Measurements from ENCODE around the gene HAVCR1. TPM values are rescaled to one million over a fixed set of nuclear protein-coding genes. Genes with fewer than 3 reads are reported as not detected.
A peak's percentile ranks its signal among the peaks of the same experiment; 100 is the strongest.
"Not testable (repeated sequence)": the region's sequence is repeated elsewhere in the genome, so short reads cannot be mapped to it uniquely, and the experiment has no call there.

The HAVCR1 gene
- polyA plus RNA-seq, 2 of the 4 experiments (the other 2 are of a cell fraction): 94.7 to 103 TPM

DNA sequence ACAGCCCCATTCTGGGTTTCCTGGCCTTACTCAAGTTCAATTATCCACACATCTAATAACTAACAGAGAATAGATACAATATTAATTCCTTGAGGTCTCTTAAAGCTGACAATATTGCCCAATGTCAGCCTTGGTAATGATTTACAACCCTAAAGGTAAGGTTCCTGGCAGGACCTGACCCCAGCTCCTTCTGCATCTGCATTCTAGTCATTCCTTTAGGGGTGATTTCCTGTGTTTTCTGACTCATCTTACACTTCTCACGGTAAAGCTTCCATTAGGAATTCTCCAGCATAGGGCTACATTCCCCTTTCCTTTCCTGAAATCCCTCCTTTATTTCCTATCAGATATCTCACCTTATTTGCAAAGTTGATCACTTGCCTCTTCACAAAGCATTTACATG is 9.3 kb downstream of the HAVCR1 start (continued):
- TF ChIP-seq CEBPB (IDR thresholded peaks at IDR 0.05) (peak; percentile 93 to 98), EP300 (IDR thresholded peaks at IDR 0.05) (peak; percentile 86 to 95; a peak in 4 of 5 replicates), JUN (IDR thresholded peaks at IDR 0.05) (peak; percentile 84 to 94; a peak in 4 of 5 replicates), MAX (IDR thresholded peaks at IDR 0.05) (peak; percentile 61; the same call in 1 of the 2 replicates)

DNA sequence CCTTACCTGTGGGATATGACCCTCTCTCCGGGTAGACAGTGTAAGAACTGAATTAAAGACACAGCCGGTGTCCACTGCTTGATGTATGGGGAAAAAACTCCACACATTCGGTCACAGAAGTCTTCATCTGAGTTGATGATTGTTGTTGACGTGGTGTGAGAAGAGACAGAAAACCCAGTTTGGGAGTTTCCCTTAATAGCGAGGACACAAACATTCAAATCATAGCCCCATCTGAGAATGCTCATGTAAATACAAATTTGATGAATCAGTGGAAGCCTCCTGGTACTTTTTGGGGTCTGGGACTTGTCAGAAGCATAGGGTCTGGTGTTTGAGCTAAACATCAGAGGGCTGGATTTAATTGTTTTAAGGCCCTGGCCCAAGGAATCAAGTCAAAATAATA is 11.0 kb downstream of the HAVCR1 start:
- CTCF ChIA-PET: interaction anchor here (0.6 to 3.6 kb wide), 4 partner anchors 8 to 84 kb away, joined by 3 to 17 read pairs (median 10); partner anchors contain the start of gene HAVCR1
- Histone ChIP-seq H3K4me3 (no peak overlapping the region), H3K4me2 (no peak overlapping the region; the same call in 2 of the 3 replicates), H3K4me1 (peaks cover 86% of the 10 kb centered on the region), H3K27ac (peak overlapping the region; percentile 89 to 94), H3K9me3 (no peaks in the 10 kb centered on the region)
- 84% methylated on average over 5 of the region's 5 CpGs for WGBS (ENCODE audit: missing lambda C conversion rate)
- POLR2A ChIA-PET: no interaction called here
- DNase-seq (ENCODE audit: low read depth in 1 of 2, low spot score in 1 of 2): no peak
- ATAC-seq: no peak
- no peak for FAIRE-seq
- TF ChIP-seq TP53 (CRISPR knock-in tag; IDR thresholded peaks at IDR 0.05) (no peak), SMC3 (IDR thresholded peaks at IDR 0.05) (no peak), FOXS1 (CRISPR knock-in tag; IDR thresholded peaks at IDR 0.05) (no peak), MAFK (IDR thresholded peaks at IDR 0.05; ENCODE audit: partially characterized antibody) (no peak), FOSL2 (IDR thresholded peaks at IDR 0.05) (no peak), FOSL2 (CRISPR knock-in tag; IDR thresholded peaks at IDR 0.05) (no peak), EHMT2 (IDR thresholded peaks at IDR 0.05; ENCODE audit: low read depth) (no peak), CBX2 (IDR thresholded peaks at IDR 0.05; ENCODE audit: borderline replicate concordance, low read depth) (no peak), MYC (IDR thresholded peaks at IDR 0.05; ENCODE audit: borderline replicate concordance, low read length) (no peak)
- TF ChIP-seq, protein P1, sequence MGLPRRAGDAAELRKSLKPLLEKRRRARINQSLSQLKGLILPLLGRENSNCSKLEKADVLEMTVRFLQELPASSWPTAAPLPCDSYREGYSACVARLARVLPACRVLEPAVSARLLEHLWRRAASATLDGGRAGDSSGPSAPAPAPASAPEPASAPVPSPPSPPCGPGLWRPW (IDR thresholded peaks at IDR 0.05): no peak
- TF ChIP-seq, protein P2, sequence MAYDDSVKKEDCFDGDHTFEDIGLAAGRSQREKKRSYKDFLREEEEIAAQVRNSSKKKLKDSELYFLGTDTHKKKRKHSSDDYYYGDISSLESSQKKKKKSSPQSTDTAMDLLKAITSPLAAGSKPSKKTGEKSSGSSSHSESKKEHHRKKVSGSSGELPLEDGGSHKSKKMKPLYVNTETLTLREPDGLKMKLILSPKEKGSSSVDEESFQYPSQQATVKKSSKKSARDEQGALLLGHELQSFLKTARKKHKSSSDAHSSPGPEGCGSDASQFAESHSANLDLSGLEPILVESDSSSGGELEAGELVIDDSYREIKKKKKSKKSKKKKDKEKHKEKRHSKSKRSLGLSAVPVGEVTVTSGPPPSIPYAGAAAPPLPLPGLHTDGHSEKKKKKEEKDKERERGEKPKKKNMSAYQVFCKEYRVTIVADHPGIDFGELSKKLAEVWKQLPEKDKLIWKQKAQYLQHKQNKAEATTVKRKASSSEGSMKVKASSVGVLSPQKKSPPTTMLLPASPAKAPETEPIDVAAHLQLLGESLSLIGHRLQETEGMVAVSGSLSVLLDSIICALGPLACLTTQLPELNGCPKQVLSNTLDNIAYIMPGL (CRISPR knock-in tag; IDR thresholded peaks at IDR 0.05; ENCODE audit: borderline replicate concordance): no peak

- FAIRE-seq; H3K9me3 ChIP-seq; ATAC-seq; H3K4me3 ChIP-seq; DNase-seq (ENCODE audit: low read depth in 1 of 2, low spot score in 1 of 2): not testable (repeated sequence)
- Histone ChIP-seq H3K4me2 (peak overlapping the region; percentile 52), H3K27ac (peak overlapping the region; percentile 89 to 94), H3K4me1 (peaks cover 77% of the 10 kb centered on the region)
- POLR2A ChIA-PET: interaction anchor here (1.2 to 2.0 kb wide), 2 partner anchors 12 to 95 kb away, joined by 5 to 11 read pairs; partner anchors contain the start of genes HAVCR1 and MED7
- CTCF ChIA-PET: interaction anchor here (1.3 to 3.6 kb wide), 4 partner anchors 9 to 85 kb away, joined by 3 to 17 read pairs (median 15); partner anchors contain the start of gene HAVCR1
- WGBS (ENCODE audit: missing lambda C conversion rate): 94% methylated on average over 4 of the region's 4 CpGs
Observed at GRCh38 chr5:157047016-157047415, 11.9 kb downstream of the HAVCR1 start.

DNA sequence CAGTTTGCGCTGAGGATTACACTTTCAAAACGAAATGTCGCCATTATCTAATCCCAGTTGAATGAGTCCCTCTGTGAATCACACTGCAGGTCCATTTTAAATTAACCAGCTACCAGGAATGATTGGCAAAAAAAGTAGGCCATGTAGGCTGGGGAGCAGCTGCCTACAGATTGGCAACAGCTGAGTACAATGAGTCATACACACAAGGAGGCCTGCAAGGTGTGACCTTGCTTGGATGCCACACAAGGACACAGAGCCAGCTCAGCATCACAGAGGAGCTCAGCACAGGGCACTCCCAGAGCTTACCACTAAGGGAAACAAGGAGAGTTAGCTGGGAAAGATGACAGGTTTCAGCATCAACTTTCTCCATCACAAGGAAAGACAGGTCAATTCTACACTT is 12.9 kb downstream of the HAVCR1 start:
- peak; percentile 60 to 92 for DNase-seq (ENCODE audit: low read depth in 1 of 2, low spot score in 1 of 2)
- peak; percentile 89 to 93 for ATAC-seq
- peak overlapping the region; percentile 52 for H3K4me2 ChIP-seq
- no peaks in the 10 kb centered on the region for H3K9me3 ChIP-seq
- POLR2A ChIA-PET: interaction anchor here (0.5 to 2.0 kb wide), 3 partner anchors 11 to 96 kb away, joined by 3 to 11 read pairs (median 5); partner anchors contain the start of genes HAVCR1 and MED7
- H3K4me3 ChIP-seq: no peak overlapping the region
- H3K4me1 ChIP-seq: peaks cover 67% of the 10 kb centered on the region
- WGBS (ENCODE audit: missing lambda C conversion rate): 1% methylated on average over 3 of the region's 3 CpGs
- H3K27ac ChIP-seq: peak overlapping the region; percentile 89 to 94
- CTCF ChIA-PET: interaction anchor here (0.9 to 3.6 kb wide), 8 partner anchors 9 to 102 kb away, joined by 3 to 17 read pairs (median 4); partner anchors contain the start of gene HAVCR1
- peak; percentile 98 for FAIRE-seq
- TF ChIP-seq, protein P3, sequence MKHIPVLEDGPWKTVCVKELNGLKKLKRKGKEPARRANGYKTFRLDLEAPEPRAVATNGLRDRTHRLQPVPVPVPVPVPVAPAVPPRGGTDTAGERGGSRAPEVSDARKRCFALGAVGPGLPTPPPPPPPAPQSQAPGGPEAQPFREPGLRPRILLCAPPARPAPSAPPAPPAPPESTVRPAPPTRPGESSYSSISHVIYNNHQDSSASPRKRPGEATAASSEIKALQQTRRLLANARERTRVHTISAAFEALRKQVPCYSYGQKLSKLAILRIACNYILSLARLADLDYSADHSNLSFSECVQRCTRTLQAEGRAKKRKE (CRISPR knock-in tag; IDR thresholded peaks at IDR 0.05; ENCODE audit: low read depth): no peak; the same call in 1 of the 2 replicates
- peak; percentile 17 to 75; a peak in 2 of 4 replicates for TF ChIP-seq CEBPB (IDR thresholded peaks at IDR 0.05)
- TF ChIP-seq PBX3 (IDR thresholded peaks at IDR 0.05): peak; percentile 90
- peak; percentile 58 to 90; a peak in 4 of 5 replicates for TF ChIP-seq JUN (IDR thresholded peaks at IDR 0.05)
- TF ChIP-seq POLR2A (IDR thresholded peaks at IDR 0.05; ENCODE audit: low read length): no peak
- TF ChIP-seq EP300 (IDR thresholded peaks at IDR 0.05): peak; percentile 55 to 71; a peak in 3 of 5 replicates
- TF ChIP-seq FOSL2 (IDR thresholded peaks at IDR 0.05): peak; percentile 93
- peak; percentile 96 for TF ChIP-seq FOSL2 (CRISPR knock-in tag; IDR thresholded peaks at IDR 0.05)
- no peak for TF ChIP-seq ELK1 (IDR thresholded peaks at IDR 0.05; ENCODE audit: low read depth, low read length)
- TF ChIP-seq ZC3H11A (IDR thresholded peaks at IDR 0.05): no peak
- peak; percentile 98 for TF ChIP-seq ESRRA (IDR thresholded peaks at IDR 0.05; ENCODE audit: borderline replicate concordance, low read length)
- TF ChIP-seq, protein P4, sequence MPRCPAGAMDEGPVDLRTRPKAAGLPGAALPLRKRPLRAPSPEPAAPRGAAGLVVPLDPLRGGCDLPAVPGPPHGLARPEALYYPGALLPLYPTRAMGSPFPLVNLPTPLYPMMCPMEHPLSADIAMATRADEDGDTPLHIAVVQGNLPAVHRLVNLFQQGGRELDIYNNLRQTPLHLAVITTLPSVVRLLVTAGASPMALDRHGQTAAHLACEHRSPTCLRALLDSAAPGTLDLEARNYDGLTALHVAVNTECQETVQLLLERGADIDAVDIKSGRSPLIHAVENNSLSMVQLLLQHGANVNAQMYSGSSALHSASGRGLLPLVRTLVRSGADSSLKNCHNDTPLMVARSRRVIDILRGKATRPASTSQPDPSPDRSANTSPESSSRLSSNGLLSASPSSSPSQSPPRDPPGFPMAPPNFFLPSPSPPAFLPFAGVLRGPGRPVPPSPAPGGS (IDR thresholded peaks at IDR 0.05): peak; percentile 67; the same call in 1 of the 3 replicates
- peak; percentile 44; the same call in 2 of the 3 replicates for TF ChIP-seq SMC3 (IDR thresholded peaks at IDR 0.05)
- TF ChIP-seq HOXA7 (CRISPR knock-in tag; IDR thresholded peaks at IDR 0.05): no peak
- TF ChIP-seq FOSB (CRISPR knock-in tag; IDR thresholded peaks at IDR 0.05): no peak
- peak; percentile 78 for TF ChIP-seq MAX (IDR thresholded peaks at IDR 0.05)
